H1 (cell line): ENCODE data around the gene ATP6V1B1. TPM values are rescaled to one million over a fixed set of nuclear protein-coding genes. Genes with fewer than 3 reads are reported as not detected.
"Not testable (repeated sequence)": the region's sequence is repeated elsewhere in the genome, so short reads cannot be mapped to it uniquely, and the experiment has no call there.

ENCODE experiments used
- CTCF ChIA-PET: fragments of 300-600 bp; sonication (Branson Sonifier 250); formaldehyde crosslinking; loops from one replicate; lab custom pipeline; 2021; ENCODE audit not compliant: partially characterized antibody; lab: Charles Lee
- POLR2A ChIA-PET: fragments of 300-600 bp; sonication (Branson Sonifier 250); formaldehyde crosslinking; loops from one replicate; lab custom pipeline; 2021; ENCODE audit warnings: inconsistent platforms; ENCODE audit not compliant: partially characterized antibody; lab: Charles Lee
- DNase-seq, 2 experiments: peaks; one replicate each; pipeline versions ENCODE4 v3.0.0 to v3.0.0-alpha.2; 2010 to 2022; ENCODE audit warnings: low spot score in 2 of 2, low read depth in 1 of 2, mixed read lengths in 1 of 2
- FAIRE-seq: peaks from 2 replicates; lab custom pipeline; 2011; peaks lifted over from hg19 to GRCh38; lab: Jason Lieb, UNC
- H2AFZ ChIP-seq: 2 replicates; pipeline ENCODE4 v1.8.1; 2012; ENCODE audit warnings: low read length, inconsistent platforms
- H2AK5ac ChIP-seq: 2 replicates; pipeline ENCODE4 v1.6.1; 2013; ENCODE audit warnings: low read depth, low read length
- H2BK120ac ChIP-seq: replicated peaks from 2 replicates; pipeline ENCODE3; 2013; ENCODE audit warnings: low read depth, low read length, inconsistent platforms
- H2BK12ac ChIP-seq: 2 replicates; pipeline ENCODE4 v1.6.1; 2013; ENCODE audit warnings: low read depth, low read length
- H2BK15ac ChIP-seq: 2 replicates; pipeline ENCODE4 v1.6.1; 2013; ENCODE audit warnings: low read length
- H2BK20ac ChIP-seq: 2 replicates; pipeline ENCODE4 v1.6.1; 2013; ENCODE audit warnings: low read length
- H2BK5ac ChIP-seq: 2 replicates; pipeline ENCODE4 v1.6.1; 2013; ENCODE audit warnings: low read depth, low read length
- H3K14ac ChIP-seq: 2 replicates; pipeline ENCODE4 v1.6.1; 2013; ENCODE audit warnings: inconsistent platforms; ENCODE audit not compliant: insufficient read length
- H3K18ac ChIP-seq: 2 replicates; pipeline ENCODE4 v1.6.1; 2013; ENCODE audit warnings: low read length; ENCODE audit errors: extremely low read depth
- H3K23ac ChIP-seq: 2 replicates; pipeline ENCODE4 v1.6.1; 2013; ENCODE audit warnings: inconsistent platforms; ENCODE audit not compliant: insufficient read length
- H3K23me2 ChIP-seq: 2 replicates; pipeline ENCODE4 v1.6.1; 2013; ENCODE audit warnings: low read depth, low read length
- H3K27ac ChIP-seq: 2 replicates; pipeline ENCODE4 v1.6.1; 2011; ENCODE audit warnings: low read depth, low read length, inconsistent platforms
- H3K27me3 ChIP-seq, 4 experiments: replicated peaks in 1 of 4; 1 replicate in 1 of 4; 2 replicates in 3 of 4; pipeline versions ENCODE4 v1.6.1 to v1.8.1; 2011 to 2013; ENCODE audit warnings: low read length in 3 of 4, mild to moderate bottlenecking in 3 of 4, inconsistent platforms in 2 of 4, mixed read lengths in 2 of 4, moderate library complexity in 1 of 4; ENCODE audit not compliant: control insufficient read depth in 3 of 4, insufficient read depth in 3 of 4; ENCODE audit errors: extremely low read depth in 1 of 4
- H3K36me3 ChIP-seq, 4 experiments: 2 replicates each; pipeline versions ENCODE4 v1.6.1 to v1.8.1; 2011 to 2013; ENCODE audit warnings: mild to moderate bottlenecking in 4 of 4, low read length in 3 of 4, moderate library complexity in 2 of 4, control low read depth in 1 of 4, inconsistent platforms in 1 of 4; ENCODE audit not compliant: insufficient read depth in 4 of 4, control insufficient read depth in 2 of 4
- H3K4ac ChIP-seq: replicated peaks from 2 replicates; pipeline ENCODE3; 2013; ENCODE audit warnings: low read length, low read depth, mixed read lengths, inconsistent platforms; ENCODE audit not compliant: insufficient read length
- H3K4me1 ChIP-seq, 4 experiments: replicated peaks in 1 of 4; 1 replicate in 1 of 4; 2 replicates in 3 of 4; pipeline versions ENCODE4 v1.6.1 to v1.8.1; 2011 to 2013; ENCODE audit warnings: low read length in 3 of 4, inconsistent platforms in 2 of 4, mixed read lengths in 1 of 4; ENCODE audit not compliant: insufficient read depth in 4 of 4, control insufficient read depth in 3 of 4
- H3K4me2 ChIP-seq, 2 experiments: 2 replicates each; pipeline versions ENCODE4 v1.6.1 to v1.8.1; 2011 to 2013; ENCODE audit warnings: low read depth in 2 of 2, low read length in 2 of 2, control low read depth in 1 of 2, inconsistent platforms in 1 of 2, mild to moderate bottlenecking in 1 of 2; ENCODE audit not compliant: insufficient read depth in 1 of 2
- H3K4me3 ChIP-seq, 4 experiments: fragments of 200-600, 300-600 bp in 1 of 4; sonication (generic), shearing (Covaris generic), sonication (Bioruptor Twin) in 1 of 4; 2 replicates each; pipeline versions ENCODE4 v1.5.1 to v1.8.1; 2011 to 2016; ENCODE audit warnings: low read length in 4 of 4, low read depth in 3 of 4, control low read depth in 2 of 4, inconsistent platforms in 2 of 4, mild to moderate bottlenecking in 2 of 4, mixed read lengths in 1 of 4, moderate library complexity in 1 of 4; ENCODE audit not compliant: insufficient read depth in 2 of 4; ENCODE audit errors: extremely low read depth in 1 of 4
- H3K56ac ChIP-seq: replicated peaks from 2 replicates; pipeline ENCODE3; 2013; ENCODE audit warnings: low read depth, mild to moderate bottlenecking, mixed read lengths, low read length, inconsistent platforms; ENCODE audit not compliant: insufficient read length
- H3K79me1 ChIP-seq: 2 replicates; pipeline ENCODE4 v1.6.1; 2013; ENCODE audit warnings: low read depth, low read length, control low read depth
- H3K79me2 ChIP-seq, 2 experiments: 2 replicates each; pipeline versions ENCODE4 v1.6.1 to v1.8.1; 2012 to 2013; ENCODE audit warnings: low read length in 2 of 2, mild to moderate bottlenecking in 2 of 2, inconsistent platforms in 1 of 2; ENCODE audit not compliant: insufficient read depth in 2 of 2, control insufficient read depth in 1 of 2
- H3K9ac ChIP-seq, 4 experiments: replicated peaks in 1 of 4; 1 replicate in 1 of 4; 2 replicates in 3 of 4; pipeline versions ENCODE4 v1.6.1 to v1.8.1; 2011 to 2013; ENCODE audit warnings: low read depth in 3 of 4, low read length in 3 of 4, control low read depth in 2 of 4, mild to moderate bottlenecking in 2 of 4, moderate library complexity in 2 of 4, inconsistent platforms in 1 of 4; ENCODE audit errors: extremely low read depth in 1 of 4
- H3K9me3 ChIP-seq, 2 experiments: 2 replicates each; pipeline versions ENCODE4 v1.6.1 to v1.8.1; 2012 to 2013; ENCODE audit warnings: mild to moderate bottlenecking in 2 of 2, moderate library complexity in 2 of 2, control low read depth in 1 of 2, inconsistent platforms in 1 of 2, low read depth in 1 of 2, low read length in 1 of 2, mixed read lengths in 1 of 2; ENCODE audit not compliant: insufficient read depth in 2 of 2
- H4K20me1 ChIP-seq, 2 experiments: replicated peaks in 1 of 2; 2 replicates each; pipeline versions ENCODE3 to v1.8.1; 2011 to 2013; ENCODE audit warnings: inconsistent platforms in 2 of 2, low read length in 2 of 2, mild to moderate bottlenecking in 1 of 2; ENCODE audit not compliant: insufficient read depth in 2 of 2, control insufficient read depth in 1 of 2
- H4K5ac ChIP-seq: 2 replicates; pipeline ENCODE4 v1.6.1; 2013; ENCODE audit warnings: low read length, low read depth, mixed read lengths, inconsistent platforms; ENCODE audit not compliant: insufficient read length
- H4K8ac ChIP-seq: 2 replicates; pipeline ENCODE4 v1.8.0; 2013; ENCODE audit warnings: mild to moderate bottlenecking, moderate library complexity, low read length, inconsistent platforms; ENCODE audit not compliant: insufficient read depth; ENCODE audit errors: extremely low read depth
- H4K91ac ChIP-seq: replicated peaks from 2 replicates; pipeline ENCODE3; 2013; ENCODE audit warnings: low read length, mixed read lengths, inconsistent platforms; ENCODE audit not compliant: insufficient read length
- WGBS, 2 experiments: shearing (Covaris generic) in 1 of 2; methylation state at CpG; one replicate each; pipeline versions ENCODE4 v1.1.6 to v1.1.7; 2013 to 2015; ENCODE audit warnings: low lambda C conversion rate in 2 of 2, mixed read lengths in 2 of 2, inconsistent platforms in 1 of 2, low coverage in 1 of 2, missing lambda C conversion rate in 1 of 2; ENCODE audit not compliant: insufficient replicate concordance in 2 of 2, insufficient coverage in 1 of 2, insufficient read length in 1 of 2; ENCODE audit errors: extremely low coverage in 1 of 2, missing lambda C conversion rate in 1 of 2; 5-methylcytosine and 5-hydroxymethylcytosine counted together
- polyA plus RNA-seq, 7 experiments: library from polyadenylated mRNA; depleted of rRNA in 3 of 7; stranded (reverse) in 5 of 7; unstranded in 2 of 7; fragments of >200 nt in 5 of 7; fragments of 200-250 nt in 2 of 7; gene quantifications; 1 replicate in 5 of 7; 2 replicates in 1 of 7; 4 replicates in 1 of 7; pipeline versions ENCODE4 v1.2.1 to v1.2.3, GENCODE V29; 2011 to 2013; ENCODE audit warnings: missing spikeins in 2 of 7, mixed read lengths in 2 of 7
- total RNA-seq: library from RNA; stranded (reverse); fragmentation: NEBNext Ultra II Directional; extraction: Animal tissue kit (Norgen Biotek cat#: 25700); gene quantifications from 2 replicates; pipeline ENCODE4 v1.2.1, GENCODE V29; 2021

The ATP6V1B1 gene
- total and polyA plus RNA-seq, 2 of the 8 experiments (the other 6 are each of a cell fraction or from before 2014, with no cell fraction given), result not detected

- H3K18ac ChIP-seq, H2BK12ac ChIP-seq, H2BK5ac ChIP-seq, H2BK20ac ChIP-seq, H3K79me1 ChIP-seq, H2BK120ac ChIP-seq, DNase-seq, H3K4me2 ChIP-seq, H3K56ac ChIP-seq, H3K36me3 ChIP-seq, H4K8ac ChIP-seq, H3K27me3 ChIP-seq, H3K9me3 ChIP-seq, H3K79me2 ChIP-seq, H4K5ac ChIP-seq, H3K23me2 ChIP-seq, H4K91ac ChIP-seq, H2BK15ac ChIP-seq, H3K9ac ChIP-seq, H3K4ac ChIP-seq, H3K14ac ChIP-seq, H2AFZ ChIP-seq, H3K27ac ChIP-seq, H4K20me1 ChIP-seq, H3K4me3 ChIP-seq, POLR2A ChIA-PET, H3K23ac ChIP-seq, H2AK5ac ChIP-seq, FAIRE-seq: not testable (repeated sequence)
- H3K4me1 ChIP-seq, result peaks cover 3 to 11% (median 7%) of the 10 kb centered on the region in 4 experiments; a peak in 5 of 7 replicates
- CTCF ChIA-PET, result interaction anchor here (0.8 to 3.4 kb wide), 6 partner anchors 9 to 154 kb away, joined by 3 to 19 read pairs (median 4); partner anchors contain the start of gene NAGK
- WGBS, 2 experiments, result 91% methylated on average over 10 of the region's 10 CpGs; no CpG with 5 or more reads in 1 of the 2 experiments
Observed at GRCh38 chr2:70999931-71000330, 64.2 kb downstream of the ATP6V1B1 start.
